COLO829 (cell line): ENCODE data around the gene CCIN.
"Not testable (repeated sequence)": the region's sequence is repeated elsewhere in the genome, so short reads cannot be mapped to it uniquely, and the experiment has no call there.

Experiments used
- DNase-seq: peaks from one replicate; pipeline ENCODE4 v3.0.0; 2012; ENCODE audit warnings: low spot score

The CCIN gene

DNA sequence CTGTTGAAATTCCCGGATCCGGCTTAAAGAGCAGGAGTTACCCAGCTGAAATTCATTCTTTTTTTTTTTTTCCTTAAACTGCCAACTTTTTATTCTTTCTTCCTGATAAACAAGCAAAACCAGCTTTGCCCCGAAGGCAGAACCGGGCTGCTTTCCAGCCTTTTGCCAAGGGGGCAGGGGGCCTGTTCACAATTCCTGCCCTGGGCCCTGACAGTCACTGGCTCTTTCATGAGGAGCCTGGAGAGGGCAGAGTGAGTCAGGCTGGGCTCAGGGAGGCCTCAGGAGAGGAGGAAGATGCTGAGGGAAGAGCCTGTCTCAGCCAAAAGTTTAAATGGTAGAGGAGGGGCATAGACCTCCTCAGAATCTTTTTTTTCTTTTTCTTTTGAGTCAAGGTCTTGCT, 27.9 kb upstream of the CCIN start:
- DNase-seq, result no peak

DNA sequence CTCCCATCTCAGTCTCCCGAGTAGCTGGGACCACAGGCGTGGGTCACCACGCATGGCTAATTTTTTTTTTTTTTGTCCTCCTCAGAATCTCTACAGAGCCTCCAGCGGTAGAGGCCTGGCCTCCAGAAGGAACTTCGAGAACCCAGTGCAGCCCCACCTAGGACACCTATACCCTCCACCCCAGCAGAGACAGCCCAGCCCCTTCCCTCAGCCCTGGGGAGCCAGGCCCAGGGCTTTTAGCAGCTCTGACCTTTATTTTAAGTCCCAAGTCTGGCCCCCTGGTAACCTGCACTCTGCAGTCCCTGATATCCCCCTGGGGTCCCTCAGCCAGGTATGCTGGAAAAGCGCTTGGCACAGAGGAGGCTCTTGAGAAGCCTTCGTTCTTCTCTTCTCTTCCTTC, 27.4 kb upstream of the CCIN start:
- no peak for DNase-seq

DNA sequence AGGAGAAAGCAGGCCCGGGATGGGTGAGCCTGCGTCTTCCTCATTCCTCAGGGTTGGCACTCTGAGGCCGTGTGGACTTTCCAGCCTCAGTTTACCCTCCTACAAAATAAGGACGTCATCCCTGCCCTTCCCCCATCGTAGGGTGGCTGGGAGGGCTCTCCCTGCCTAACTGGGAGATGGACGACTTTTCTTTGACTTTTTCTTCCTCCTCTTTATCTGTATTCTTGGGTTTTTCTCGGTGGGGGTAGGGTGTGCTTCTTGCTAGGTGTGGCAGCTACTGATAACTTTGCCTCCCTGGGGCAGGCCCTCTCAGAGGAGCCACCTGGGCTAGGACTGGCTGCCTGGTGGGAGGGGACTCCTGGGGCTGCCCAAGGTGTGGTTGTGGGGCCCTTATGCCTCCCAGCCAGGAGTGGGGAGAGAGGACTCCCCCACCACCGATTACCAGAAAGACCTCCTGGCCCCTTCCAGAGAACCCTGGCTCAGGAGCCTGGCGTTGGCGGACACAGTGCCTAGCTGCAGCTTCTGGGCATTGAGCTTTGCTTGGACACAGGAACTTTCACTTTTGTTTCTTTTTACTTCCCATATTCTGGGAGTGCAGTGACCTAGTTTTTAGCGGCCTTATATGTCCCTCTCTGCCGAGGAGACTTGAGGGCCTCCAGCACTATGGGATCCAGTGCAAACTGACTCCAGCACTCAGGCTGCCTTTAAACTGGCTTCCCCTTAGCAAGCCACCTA, 26.5 kb upstream of the CCIN start:
- no peak for DNase-seq

DNA sequence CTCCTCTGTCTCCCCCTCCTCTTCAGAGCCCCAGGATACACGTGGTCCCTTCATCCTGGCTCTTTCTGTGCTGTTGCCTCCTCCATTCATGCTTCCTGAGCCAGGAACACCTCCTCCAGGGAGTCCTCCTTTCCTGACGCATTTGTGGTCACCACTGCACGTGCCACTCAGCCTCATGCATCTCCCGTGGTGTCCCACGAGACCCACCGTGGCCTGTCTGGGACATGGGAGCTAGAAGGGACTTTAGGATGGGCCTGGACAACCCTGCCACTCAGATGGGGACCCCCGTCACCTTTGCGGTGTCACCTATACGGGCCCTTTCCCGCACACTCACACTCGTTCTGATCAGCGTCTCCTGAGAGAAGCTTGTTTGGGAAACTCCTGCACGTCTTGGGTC, 25.9 kb upstream of the CCIN start:
- no peak for DNase-seq

DNA sequence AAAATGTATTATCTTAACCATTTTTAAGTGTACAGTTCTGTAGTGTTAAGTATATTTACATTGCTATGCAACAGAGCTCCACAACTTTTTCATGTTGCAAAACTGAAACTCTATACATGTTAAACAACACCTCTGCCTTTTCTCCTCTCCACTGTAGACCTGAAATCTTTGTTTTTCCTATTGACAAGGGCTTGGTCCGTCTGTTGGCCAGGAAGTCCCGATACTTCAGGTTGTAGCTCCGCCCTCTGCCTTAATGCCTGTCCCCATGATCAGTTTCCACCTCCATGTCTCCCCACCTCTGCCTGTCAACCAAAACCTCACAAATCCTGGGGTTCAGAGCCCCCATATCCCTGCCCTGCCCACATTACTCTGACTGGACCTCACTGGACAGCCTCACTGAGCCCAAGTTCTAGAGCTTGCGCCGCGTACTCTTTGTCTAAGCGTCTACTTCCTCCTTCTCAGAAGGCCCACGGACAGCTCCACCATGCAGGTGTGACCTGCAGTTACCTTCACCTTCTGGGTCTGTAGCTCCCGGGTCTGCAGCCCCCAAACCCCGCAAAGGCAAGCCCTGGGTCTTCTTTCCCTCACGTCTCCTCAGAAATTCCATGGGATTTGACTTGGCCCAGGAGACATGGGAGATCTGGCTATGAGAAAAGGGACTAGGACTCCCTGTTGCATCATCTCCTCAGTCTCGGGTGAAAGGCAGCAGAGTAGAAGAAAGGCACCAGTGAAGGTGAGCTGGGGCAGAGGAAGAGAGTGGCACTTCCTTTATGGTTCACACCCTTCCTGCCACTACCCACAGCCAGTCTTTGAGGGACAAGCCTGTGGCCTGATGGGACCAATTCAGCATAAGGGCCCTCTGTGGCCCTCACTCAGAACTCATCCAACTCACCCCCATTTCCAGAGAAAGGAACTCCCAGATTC, 24.6 kb upstream of the CCIN start:
- DNase-seq, result no peak

DNA sequence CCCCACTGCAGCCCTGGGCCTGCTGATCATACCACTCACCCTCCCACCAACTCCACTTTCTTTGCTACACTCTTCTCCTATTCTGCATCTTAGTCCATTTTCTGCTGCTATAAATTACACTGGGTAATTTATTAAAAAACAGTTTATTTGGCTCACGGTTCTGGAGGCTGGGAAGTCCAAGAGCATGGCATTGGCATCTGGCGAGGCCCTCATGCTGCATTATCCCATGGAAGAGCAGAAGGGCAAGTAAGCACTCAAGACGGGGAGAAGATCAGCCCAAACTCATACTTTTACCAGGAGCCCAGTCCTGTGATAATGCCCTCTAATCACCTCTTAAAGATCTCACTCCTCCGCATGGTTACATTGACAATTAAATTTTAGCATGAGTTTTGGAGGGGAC, 23.2 kb upstream of the CCIN start:
- DNase-seq, result no peak

DNA sequence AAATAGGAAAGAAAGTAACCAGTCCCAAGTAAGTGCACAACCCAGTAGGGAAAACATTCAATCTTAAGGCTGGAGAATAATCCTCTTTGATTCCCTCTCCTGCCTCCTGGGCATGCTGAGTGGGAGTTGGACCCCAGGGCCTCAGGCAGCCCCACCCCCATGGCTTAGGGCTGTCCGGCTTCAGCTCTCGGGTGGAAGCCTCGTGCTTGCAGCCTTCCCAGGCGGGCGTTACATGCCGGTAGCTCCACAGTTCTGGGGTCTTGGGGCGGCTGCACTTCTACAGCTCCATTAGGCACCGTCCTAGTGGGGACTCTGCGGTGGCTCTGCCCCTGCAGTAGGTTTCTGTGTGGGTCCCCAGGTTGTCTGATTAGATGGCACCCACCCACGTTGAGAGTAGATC, 22.5 kb upstream of the CCIN start:
- DNase-seq, result no peak

DNA sequence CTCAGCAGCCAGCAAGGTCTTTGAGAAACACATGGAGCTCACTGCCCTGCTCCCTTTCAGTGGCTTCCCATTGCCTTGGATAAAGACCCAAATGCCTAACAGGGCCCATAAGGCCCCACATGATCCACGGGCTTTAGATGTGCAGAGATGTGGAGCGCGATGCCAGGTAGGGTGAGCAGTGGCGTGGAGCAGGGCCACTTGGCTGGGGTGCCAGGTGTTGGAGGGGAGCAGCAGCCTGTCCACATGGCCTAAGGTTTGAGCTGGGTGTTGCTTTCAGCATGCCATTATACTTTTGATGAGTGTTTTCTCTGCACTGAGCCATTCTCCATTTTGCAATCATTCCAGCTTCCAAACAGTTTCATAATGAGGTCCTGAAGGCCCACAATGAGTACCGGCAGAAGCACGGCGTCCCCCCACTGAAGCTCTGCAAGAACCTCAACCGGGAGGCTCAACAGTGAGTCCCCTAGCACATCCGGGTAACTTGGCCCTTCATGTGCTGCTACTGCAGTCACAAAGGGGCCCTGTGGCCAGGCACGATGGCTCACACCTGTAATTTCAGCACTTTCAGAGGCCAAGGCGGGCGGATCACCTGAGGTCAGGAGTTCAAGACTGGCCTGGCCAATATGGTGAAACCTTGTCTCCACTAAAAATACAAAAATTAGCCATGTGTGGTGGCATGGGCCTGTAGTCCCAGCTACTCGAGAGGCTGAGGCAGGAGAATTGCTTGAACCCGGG, 21.6 kb upstream of the CCIN start:
- no peak for DNase-seq

DNA sequence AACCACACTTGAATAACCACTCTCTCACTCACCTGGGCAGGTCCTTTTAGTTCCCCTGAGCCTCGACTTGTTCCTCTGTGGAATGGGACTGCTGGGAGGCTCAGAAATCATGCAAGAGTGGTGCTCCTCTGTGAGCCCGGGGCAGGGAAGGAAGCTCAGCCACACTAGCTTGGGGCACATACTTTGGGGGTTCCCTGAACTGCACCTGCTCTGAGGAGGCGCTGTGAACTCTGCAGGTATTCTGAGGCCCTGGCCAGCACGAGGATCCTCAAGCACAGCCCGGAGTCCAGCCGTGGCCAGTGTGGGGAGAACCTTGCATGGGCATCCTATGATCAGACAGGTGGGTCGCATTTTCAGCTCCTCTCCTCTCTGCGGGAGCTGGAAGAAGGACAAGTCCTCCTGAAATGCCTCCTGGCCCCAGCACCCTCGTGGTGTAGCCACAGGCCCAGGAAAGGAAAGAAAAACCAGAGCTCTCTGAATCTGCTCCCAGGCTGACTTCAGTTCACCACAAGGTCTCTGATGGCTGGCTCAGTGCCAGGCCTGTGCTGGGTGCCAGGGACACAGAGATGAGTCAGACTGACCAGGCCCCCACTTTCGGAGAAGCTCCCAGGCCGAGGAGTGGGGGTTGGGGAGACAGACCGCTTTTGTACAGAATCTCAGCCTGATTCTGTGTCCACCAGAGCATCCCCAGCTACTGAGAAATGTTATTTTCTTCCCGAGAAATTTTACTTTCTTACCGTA, 20.7 kb upstream of the CCIN start:
- peak; percentile 98 for DNase-seq

DNA sequence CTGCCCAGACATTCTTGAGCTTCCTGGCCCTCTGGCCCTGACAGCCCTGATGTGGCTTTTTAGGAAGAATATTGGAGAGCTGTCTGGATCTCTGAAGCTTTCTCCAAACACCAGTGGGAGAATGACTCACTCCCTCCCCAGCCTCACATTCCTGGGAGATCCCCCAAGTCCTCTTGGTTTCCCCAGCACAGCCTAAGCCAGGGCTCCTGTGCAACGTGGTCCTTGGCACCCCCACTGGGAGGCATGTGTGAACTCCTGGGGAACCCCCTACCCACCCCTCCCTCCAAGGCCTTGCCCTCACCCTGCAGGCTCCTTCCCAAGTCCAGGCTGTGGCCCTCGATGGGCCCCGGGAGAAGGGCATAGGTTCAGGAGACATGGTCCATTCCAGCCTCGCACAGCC, 20.0 kb upstream of the CCIN start:
- no peak for DNase-seq

DNA sequence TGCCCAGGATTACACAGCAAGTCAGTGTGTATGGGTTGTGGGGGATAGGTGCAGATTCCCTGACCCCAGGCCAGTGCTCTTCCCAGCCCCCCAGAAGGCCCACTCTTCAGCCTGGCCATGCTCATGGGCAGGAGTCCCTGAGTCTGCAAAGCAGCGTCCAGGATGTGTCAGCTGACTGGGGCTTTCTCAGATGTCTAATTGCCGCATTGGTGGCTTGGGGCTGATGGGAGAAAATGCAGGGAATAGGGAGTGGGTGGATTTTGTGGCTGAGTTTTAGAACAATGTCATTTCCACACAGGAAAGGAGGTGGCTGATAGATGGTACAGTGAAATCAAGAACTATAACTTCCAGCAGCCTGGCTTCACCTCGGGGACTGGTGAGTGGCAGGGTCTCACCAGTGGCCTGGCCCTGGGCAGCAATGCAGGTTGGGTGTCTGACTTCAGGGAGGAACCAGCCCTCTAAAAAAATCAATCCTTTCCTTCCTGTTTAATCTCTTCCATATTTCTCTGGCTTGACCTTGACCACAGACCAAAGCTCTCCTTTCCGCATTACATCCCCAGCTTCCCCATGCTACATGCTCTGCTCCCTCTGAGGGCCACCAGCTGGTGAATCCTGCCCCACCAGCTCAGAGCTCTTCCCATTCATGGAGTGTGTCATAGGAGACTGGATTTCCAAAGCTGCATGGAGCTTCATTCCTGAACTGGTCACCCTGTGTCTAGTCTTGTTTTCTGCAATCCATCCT, 18.4 kb upstream of the CCIN start:
- no peak for DNase-seq

DNA sequence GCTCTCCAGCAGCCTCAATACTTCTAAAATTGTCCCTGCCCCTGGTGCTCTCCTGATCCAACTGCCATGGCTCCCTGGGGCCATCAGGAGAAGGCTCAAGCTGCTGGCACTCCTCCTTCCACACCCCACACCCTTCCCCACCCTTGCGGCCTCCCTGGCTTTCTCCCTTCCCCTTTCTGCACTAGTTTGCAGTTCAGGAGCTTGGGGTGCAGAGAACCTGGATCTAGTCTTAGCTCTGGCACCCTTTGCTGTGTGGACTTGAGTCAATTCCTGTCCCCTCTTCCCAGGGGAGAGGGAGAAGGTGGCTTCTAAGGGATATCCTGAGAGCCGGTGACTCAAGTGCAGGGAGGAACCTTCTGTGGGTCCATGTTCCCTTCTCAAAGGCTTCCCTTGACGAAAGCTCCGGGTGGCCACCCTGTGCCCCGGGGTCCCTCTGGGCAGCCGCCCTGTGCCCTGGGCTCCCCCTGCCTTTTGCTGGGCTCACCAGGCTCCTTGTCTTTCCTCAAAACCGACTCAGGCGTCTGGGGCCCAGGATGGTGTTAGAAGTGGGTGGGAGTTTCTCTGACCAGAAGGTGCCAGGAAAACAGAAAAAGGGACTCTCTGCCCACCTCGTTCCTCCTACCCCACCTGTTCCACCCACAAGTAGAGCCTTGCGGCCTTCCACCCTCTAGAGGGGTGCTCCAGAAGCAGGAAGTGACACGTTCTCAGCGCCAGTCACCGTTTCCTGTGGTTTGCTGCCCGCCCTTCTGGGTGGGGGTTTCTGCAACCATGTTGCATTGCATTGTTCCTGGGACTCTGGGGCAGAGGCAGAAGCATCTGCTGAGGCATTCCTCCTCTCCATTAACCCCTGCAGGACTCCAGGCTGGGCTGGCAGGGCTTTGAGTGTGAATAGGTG, 17.6 kb upstream of the CCIN start:
- DNase-seq, result no peak

DNA sequence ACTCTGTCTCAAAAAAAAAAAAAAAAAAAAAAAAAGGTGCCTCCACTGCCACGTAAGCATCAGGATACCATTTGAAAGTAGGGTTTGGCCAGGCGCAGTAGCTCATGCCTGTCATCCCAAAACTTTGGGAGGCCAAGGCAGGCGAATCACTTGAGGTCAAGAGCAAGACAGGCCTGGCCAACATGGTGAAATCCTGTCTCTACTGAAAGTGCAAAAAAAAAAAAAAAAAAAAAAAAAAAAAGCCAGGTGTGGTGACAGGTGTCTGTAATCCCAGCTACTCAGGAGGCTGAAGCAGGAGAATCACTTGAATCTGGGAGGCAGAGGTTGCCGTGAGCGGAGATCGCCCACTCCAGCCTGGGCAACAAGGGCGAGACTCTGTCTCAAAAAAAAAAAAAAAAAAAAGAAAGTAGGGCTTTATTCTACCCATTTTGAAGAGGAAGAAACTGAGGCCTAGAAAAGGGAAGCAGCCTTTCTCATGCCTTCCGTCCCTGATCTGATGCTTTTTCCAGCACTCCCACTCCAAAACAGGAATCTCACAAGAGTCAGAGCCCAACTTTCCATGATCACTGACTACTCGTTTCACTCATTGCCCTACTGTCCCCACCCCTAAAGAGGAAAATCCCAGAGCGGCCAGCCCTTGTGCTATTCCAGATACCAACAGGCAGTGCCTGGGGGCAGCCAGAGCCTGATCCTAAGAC, 16.3 kb upstream of the CCIN start:
- no peak for DNase-seq

DNA sequence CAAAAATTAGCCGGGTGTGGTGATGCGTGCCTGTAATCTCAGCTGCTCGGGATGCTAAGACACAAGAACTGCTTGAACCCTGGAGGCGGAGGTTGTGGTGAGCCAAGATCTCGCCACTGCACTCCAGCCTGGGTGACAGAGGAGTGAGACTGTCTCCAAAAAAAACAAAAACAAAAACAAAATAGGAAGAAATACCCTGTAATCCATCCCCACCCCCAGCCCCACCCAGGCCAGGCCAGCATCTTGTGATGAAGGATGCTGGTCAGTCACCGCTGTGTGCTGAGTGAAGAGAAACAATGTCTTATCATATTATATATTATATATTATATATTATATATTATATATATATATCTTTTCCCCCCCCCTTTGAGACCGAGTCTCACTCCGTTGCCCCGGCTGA, 15.4 kb upstream of the CCIN start:
- DNase-seq, result no peak

DNA sequence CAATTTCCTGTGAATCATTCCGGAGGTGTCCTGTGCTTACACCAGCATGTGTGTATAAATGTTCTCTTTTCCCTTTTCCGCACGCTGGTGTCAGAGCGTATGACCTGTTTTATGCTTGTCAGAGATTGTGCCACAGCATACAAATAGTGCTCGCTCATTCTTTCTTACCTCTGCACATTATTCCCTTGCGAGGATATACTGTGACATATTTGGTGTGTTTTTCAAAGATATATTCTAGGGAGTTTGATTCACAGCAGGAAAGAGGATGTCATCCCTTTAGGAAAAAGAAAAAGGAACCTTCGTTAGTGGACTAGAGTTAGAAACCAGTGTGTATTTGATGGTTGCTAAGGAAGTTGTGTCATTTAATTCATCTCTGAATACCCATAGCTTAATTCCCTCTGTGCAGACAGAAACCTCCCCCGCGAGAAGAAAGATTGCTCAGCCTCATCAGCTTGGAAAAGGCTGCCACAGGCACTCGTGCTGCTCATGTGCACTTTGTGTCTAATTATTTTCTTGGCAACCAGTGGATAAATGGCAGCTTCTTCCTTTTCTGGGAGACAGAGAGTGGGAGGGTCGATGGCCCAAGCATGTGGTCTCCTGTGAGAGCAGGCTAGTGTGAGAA, 14.7 kb upstream of the CCIN start:
- DNase-seq, result peak; percentile 62

DNA sequence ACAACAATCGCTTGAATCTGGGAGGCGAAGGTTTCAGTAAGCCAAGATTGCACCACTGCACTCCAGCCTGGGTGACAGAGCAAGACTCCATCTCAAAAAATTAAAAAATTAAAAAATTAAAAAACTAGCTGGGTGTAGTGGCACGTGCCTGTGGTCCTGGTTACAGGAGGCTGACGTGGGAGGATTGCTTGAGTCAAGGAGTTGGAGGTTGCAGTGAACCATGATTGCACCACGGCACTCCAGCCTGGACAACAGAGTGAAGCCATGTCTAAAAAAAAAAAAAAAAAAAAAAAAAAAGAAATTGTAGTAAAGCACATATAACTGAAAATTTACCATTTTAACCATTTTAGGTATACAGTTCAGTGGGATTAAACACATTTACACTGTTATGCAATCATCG, 13.1 kb upstream of the CCIN start:
- DNase-seq, result no peak

DNA sequence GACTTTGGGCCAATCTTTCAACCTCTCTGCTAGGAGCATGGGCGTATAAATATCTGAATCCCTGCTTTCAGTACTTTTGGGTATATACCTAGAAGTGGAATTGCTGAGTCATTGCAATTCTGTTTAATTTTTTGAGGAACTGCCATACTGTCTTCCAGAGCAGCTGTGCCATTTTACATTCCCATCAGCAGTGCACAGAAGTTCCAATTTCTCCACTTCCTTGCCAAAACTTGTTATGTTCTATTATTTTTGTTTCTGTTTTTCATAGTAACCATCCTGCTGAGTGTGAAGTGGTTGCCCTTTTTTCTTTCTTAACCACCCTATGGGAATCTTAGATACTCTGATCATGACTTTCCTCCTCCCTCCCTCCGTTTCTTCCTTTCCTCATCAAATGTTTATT, 11.1 kb upstream of the CCIN start:
- no peak for DNase-seq

DNA sequence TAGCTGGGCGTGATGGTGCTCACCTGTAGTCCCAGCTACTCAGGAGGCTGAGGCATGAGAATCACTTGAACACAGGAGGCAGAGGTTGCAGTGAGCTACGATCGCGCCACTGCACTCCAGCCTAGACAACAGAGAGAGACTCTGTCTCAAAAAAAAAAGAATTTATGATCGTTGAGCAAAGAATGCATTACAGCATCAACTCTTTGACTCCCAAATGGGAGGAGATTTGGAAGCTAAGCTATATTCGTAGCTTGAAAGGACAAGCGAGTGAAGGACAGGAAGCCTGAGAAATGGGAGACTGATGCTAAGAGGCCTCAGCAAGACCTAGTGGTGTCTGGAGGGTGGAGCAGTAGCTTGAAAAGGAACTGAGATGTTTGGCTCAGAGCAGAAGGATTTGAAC, 10.3 kb upstream of the CCIN start:
- no peak for DNase-seq

DNA sequence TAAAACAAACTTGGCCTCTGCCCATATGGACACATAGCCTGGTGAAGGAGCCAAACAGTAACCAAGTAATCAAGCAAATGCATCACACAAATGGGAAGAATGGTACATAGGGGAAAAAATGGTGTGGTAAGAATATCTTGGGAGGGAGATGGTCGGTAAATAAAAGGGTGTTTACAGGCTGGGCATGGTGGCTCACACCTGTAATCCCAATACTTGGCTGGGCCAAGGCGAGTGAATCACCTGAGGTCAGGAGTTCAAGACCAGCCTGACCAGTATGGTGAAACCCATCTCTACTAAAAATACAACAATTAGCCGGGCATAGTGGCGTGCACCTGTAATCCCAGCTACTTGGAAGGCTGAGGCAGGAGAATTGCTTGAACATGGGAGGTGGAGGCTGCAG, 9.7 kb upstream of the CCIN start:
- DNase-seq, result not testable (repeated sequence)
